Prostate gland (tissue), 2 donors: ENCODE measurements around the gene TMEM35B.
"Not testable (repeated sequence)": the region's sequence is repeated elsewhere in the genome, so short reads cannot be mapped to it uniquely, and the experiment has no call there.

Source experiments
- CTCF ChIP-seq, 4 experiments: fragments of 200-600 bp in 2 of 4; fragments of 450-650 bp in 2 of 4; sonication (generic) in 2 of 4; IDR thresholded peaks; 1 replicate in 3 of 4; 2 replicates in 1 of 4; pipeline ENCODE4 v1.5.1; 2016 to 2019; ENCODE audit warnings: antibody characterized with exemption in 4 of 4, mild to moderate bottlenecking in 2 of 4, moderate library complexity in 2 of 4
- POLR2A ChIP-seq: fragments of 450-650 bp; IDR thresholded peaks from one replicate; pipeline ENCODE4 v1.6.1; 2016; ENCODE audit warnings: antibody characterized with exemption, mild to moderate bottlenecking
- POLR2AphosphoS5 ChIP-seq: sonication (generic); formaldehyde crosslinking; IDR thresholded peaks from one replicate; pipeline ENCODE4 v1.6.1; 2017; ENCODE audit warnings: antibody characterized with exemption

GRCh38 chr1:34941798-34942197 lies 43.3 kb downstream of the TMEM35B start:
- not testable (repeated sequence) for TF ChIP-seq CTCF (IDR thresholded peaks at IDR 0.05); POLR2AphosphoS5; POLR2A
